GM21825 (cell line): ENCODE results near the gene RSPH9.
"Not testable (repeated sequence)": the region's sequence is repeated elsewhere in the genome, so short reads cannot be mapped to it uniquely, and the experiment has no call there.

Experiments used
- ATAC-seq: cut with Tn5 transposase; IDR thresholded peaks from one replicate; pipeline ENCODE4 v1.9.1; 2021; ENCODE audit warnings: mild to moderate bottlenecking, moderate library complexity; ENCODE audit not compliant: unreplicated experiment

Gene RSPH9

DNA sequence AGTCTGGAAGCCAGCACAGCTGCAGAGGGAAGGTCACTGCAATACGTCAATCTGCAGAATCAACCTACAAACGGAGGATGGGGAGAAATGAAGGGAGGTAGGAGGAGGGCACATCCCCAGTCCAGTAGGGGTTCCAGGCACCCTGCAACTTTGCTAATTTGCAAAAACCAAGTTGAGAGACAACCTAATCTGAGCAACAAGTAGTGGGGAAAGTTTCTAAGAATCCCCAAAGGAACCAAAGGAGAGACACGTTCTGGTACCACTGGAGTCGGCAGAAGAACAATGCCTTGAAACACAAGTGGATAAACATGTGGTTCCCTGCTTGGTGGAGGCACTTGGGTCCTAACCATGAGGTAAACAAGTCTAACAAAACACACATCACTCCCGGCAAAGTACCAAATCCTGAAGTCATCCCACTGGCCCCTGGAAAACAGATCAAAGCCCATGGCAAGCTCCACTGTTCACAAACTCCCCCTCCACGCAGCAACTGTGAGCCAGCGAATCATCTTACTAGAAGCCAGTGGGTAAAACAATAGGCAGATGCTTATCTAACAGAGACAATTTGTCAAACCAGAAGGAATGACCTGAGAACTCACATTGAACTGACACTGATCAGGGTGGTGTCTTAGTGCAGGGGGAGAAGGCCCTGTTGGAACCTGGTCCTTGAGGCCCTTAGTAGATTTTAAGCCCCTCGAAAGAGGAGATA lies 38.0 kb downstream of the RSPH9 start:
- ATAC-seq: no peak

DNA sequence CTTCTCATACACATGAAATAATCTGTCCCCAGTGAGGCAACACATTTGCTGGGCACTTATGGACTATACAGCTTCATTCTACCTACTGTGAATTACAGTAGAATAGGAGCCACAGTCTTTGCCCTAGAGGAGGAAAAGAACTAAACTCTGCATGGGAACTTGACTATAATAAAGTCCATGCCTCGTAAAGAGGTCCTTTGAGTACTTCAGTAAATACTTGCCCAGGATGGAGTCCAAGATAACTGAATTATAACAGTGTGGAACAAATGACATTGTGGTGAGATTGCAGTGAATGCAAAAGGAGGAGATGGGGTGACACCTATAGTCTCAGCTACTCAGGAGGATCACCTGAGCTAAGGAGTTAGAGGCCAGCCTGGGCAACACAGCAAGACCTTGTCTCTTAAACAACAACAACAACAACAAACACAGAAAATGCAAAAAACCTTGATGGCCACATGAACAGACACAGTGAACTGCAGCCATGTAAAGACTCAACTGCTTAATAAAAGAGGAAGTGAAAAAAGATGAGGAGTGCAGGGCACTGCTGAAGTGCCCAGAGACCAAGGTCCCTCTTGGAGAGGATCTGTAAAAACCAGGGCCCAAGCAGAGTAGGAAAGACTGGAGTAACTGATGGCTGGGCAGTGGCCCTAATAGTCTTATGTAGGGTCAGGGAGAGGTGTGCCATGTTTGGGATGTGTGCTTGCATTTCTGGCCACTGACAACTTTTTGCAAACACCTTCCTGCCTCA lies 39.0 kb downstream of the RSPH9 start:
- ATAC-seq: peak; percentile 60

DNA sequence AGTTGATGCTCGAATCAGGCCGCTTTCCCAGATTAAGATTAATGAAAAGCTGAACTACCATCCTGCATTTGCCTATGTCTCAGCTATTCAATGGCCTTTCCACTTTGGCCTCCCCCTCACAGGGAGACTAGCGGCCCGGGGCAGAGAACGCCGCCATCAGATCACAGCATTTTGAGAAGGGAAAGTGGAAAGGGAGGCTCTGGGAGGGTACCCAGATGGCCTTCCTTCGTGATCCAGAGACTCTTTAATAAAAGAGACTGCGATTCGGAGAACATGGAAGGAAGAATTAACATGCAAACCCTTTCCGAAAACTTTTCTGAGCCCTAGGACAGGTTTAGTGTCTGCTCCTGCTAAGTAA lies 42.2 kb downstream of the RSPH9 start:
- no peak for ATAC-seq

DNA sequence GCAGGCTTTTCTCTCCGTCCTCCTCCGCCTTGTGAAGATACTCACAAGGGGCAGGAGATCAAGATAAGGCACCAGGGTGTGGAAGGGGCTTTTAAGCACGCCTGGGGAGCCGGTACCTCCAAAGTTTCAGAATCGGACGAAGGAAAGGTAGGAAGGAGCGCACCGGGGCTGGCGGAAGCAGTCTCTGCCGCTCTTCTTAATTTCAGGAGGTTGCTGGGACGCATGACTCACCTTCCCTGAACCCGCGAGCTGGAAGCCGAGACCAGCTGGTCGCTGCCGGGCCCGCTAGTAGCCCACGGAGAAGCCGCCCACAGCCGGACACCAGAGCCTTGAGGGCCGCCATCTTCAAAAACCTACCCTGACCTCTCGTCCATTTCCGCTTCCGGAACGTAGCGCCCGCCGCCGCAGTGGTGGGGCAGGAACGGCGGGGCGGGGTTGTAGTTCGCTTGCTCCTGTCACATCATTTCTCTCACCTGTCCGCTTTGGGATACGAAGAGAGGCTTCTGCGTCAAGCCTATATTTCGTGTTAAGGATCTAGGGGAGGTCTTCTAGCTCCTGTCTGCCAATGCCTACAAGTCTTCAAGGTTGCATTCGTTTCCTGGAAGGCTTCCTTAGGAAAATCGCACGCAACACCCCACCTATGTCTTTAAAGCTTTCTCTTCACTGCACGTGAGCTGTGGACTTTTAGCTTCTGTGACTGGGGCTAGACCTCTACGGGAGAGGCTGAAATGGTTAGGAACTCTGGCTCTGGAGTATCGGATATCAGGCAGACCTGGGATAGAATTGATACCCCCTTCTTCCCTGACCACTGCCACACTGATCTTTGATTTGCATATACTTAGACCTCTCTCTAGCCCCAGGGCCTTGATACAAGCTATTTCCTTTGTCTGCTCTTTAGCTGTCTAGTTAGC lies 42.9 kb downstream of the RSPH9 start, which contains the start of gene MRPS18A:
TSS of gene MRPS18A (minus strand) at position 355 of the 911 bp plus-strand sequence. CDS start at position 343, 12 bp downstream.
- peak; percentile 88 for ATAC-seq

DNA sequence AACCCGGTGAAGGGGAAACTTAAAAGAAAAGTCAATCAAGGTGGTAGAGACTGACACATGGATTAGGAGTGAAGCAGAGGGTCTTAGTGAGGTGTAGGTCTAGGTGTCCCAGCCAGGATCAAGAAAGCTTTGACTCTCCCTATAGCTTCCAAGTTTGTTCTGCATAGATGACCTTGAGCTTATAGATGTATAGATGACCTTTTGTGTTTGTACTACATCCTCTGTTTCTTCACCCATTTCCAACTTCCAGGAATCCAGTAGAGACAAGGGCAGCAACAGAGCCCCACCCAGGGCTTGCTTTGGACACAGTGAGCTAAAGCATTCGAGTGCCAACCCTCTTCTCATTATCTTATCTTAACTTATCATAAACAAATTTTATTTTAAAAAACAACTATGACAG lies 44.6 kb downstream of the RSPH9 start:
- no peak for ATAC-seq

DNA sequence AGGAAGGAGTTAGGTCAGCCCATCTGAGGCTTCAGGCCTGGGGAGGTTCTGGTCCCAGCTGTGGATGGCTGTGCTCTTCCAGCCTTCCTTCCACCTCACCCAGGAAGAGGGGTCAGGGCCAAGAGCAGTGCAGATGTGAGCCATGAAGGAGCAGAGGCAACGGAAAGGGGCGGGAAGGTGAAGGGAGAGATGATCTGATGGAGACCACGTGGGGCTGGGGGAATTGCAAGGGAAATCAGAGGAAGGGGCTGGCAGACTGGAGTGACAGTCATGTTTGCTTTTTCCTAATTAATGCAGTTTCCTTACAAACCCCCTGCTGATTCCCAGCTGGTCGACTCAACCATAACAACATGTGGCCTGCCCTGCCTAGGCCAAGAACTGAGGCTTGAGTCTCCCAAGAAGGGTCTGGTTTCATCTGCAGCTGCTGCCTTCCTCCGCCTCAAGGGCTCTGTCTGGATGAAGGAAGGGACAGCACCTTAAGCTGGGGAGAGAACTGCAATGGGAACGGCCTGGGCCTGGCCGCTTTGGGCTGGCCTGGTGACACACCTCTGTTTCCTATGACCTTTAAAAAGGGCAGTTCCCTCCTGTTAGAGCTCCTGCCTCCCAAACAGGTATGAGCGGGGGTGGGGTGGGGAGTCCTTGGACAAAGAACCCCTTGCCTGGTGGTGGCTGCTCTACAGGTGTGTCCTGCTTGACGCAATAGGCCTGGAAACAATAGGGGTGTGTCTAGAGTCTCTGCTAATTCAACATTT lies 50.6 kb downstream of the RSPH9 start:
- ATAC-seq: no peak

DNA sequence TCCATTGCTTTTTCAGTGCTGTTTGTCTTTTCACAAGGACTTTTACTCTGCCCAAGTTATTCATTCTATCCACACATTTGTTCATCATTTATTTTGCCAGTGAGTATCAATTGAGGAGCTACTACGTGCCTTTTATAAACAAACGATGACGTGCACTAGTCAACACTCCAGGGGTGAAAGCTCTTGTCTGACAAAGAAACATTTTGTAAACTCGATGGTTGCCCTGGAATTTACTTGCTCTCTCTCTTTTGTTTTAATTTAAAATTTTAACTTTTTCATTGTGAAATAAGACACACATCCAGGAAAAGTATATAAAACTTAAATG lies 51.1 kb downstream of the RSPH9 start:
- no peak for ATAC-seq

DNA sequence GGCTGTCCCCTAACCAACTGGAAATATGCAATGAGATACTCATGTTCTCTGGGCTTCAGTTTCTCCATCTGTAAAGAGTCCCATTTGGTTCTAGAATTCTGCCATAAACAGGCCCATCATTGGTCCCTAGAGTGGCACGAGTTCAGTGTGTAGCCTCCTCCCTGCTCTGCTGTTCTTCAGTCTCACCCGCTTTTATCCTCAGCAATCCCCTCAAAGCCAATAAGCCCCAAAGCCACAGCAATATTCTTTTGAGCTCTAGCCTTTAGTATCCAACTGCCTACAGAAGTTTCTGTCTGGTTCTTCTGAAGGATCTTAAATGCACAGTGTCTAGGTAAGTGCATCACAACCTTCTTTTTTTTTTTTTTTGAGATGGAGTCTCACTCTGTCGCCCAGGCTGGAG lies 52.6 kb downstream of the RSPH9 start:
- no peak for ATAC-seq

DNA sequence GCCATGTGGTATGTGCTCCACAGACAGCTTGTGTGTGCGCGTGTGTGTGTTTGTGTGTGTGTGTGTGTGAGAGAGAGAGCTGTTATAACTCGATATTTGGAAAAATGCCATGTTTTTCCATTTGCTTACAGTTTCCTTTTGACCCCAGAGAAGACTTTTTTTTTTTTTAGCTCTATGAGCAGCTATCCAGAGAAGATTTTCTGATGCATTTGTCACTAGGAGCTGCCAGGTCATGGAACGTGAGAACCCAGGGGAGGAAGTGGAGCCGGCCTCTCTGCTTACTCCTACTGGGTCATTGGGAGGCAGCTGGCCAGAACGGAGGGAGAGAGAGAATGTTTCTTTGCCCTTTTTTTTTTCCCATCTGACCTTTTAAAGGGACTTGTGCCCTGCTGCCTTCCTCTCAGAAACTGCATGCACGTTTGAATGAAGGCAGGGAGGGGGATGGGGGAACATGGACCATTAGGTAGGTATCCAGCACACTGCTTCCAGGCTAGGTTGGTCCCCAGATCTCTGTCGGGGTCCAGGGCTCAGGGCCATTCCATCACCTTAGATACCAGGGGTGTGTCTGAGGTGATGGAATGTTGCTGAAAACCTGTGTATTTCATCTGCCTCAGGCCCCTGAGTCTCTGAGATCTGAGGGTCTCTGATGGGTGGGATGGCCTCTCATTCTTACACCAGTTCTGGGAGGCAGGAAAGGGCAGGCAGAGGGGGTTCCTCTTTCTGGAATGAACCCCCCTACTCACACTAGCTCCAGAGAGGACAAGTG lies 53.9 kb downstream of the RSPH9 start:
- no peak for ATAC-seq

DNA sequence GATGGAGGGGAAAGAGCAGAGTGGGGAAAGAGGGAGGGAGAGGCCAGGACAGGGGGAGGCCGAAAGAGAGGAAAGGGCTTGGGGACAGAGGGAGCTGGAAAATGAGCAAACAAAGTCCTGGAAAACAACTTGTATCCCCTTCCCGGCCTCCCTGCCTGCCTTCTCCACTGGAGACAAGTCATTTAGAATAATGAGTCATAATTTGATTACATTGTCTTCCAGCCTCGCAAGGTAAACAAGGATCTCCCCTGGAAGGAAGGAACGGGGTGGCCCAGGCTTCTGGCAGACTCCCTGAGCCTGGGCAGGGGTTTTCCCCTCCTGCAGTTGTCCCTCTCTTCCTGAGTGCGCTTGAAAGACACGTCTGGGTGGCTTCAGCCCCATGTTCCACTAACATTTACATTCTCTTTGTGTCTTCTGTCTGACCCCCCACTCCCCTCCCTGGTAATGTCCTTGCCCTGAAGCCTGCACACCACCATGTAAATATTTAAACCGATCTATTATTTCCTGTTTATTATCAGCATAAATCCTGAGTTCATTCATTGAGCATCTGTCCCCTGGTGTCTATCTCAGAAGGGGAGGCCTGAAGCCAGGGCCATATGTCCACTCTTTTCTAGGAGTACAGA lies 54.8 kb downstream of the RSPH9 start:
- ATAC-seq: no peak

DNA sequence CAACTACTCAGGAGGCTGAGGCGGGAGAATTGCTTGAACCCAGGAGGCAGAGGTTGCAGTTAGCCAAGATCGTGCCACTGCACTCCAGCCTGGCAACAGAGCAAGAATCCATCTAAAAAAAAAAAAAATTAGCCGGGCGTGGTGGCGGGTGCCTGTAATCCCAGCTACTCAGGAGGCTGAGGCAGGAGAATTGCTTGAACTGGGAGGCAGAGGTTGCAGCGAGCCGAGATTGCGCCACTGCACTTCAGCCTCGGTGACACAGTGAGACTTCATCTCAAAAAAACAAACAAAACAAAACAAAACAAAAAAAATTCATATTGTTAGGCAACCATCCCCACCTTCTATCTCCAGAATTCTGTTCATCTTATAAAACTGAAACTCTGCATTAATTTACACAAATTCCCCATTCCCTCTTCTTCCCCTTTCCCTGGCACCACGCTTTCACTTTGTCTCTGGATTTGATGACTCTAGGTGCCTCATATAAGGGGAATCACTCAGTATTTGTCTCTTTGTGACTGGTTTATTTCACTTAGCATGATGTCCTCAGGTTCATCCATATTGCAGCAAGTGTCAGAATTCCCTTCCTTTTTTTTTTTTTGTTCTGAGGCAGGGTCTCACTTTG lies 56.2 kb downstream of the RSPH9 start:
- ATAC-seq: not testable (repeated sequence)

DNA sequence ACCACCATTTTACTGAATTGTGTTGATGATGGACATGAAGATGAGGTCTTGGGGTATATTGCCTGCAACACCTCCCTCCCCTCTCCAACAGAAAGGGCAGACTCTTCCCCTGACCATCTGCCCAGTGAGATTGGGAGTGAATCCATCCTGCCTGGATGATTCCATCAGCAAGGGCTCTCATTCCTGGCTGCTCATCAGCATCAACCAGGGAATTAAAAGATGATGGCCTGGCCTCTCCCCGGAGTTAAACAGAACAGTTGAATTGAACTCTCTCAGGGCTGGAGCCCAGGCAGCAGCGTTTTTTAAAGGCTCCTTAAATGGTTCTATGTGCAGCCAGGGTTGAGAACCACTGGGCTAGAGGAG lies 57.3 kb downstream of the RSPH9 start:
- no peak for ATAC-seq

DNA sequence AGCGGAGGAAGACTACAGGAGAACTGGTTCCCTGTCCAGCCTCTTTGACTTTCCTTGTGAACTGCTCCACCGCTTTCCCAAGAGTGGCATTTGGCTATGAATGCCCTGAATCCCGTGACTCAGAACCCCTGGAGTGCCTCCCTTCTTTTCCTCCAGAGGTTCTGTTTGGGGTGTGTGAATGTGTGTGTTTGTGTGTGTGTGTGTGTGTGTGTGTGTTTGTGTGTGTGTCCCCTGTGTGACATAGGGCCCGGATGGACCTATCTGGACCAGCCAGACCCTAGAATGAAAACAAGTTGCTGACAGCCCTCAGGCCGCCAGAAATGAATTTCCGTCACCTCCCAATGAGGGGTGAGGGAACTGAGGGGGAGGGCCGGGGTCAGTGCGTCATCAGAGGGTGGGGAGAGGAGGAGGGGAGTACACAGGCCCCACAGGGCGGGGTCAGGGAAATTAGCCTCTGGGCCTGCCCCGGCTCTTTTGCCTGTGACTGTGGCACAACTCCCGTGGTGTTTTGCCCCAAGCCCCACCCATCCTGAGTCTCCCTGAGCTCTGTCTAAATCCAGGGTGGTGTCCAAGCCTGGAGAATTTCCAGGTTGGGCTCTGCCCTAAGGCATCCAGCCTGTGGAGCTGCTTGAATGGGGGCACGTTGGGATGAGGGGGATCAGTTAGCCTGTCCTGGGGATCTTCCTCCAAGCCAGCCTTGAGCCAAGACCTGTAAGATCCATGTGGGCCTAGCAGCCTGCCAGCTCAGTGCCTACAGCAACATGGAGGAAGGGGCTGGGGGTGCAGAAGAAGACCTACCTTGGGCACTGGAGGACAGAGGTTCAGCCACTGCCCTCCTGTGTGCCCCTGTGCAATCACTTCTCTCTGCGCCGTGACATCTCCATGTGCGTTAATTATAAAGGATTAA lies 58.0 kb downstream of the RSPH9 start:
- peak; percentile 40 for ATAC-seq

DNA sequence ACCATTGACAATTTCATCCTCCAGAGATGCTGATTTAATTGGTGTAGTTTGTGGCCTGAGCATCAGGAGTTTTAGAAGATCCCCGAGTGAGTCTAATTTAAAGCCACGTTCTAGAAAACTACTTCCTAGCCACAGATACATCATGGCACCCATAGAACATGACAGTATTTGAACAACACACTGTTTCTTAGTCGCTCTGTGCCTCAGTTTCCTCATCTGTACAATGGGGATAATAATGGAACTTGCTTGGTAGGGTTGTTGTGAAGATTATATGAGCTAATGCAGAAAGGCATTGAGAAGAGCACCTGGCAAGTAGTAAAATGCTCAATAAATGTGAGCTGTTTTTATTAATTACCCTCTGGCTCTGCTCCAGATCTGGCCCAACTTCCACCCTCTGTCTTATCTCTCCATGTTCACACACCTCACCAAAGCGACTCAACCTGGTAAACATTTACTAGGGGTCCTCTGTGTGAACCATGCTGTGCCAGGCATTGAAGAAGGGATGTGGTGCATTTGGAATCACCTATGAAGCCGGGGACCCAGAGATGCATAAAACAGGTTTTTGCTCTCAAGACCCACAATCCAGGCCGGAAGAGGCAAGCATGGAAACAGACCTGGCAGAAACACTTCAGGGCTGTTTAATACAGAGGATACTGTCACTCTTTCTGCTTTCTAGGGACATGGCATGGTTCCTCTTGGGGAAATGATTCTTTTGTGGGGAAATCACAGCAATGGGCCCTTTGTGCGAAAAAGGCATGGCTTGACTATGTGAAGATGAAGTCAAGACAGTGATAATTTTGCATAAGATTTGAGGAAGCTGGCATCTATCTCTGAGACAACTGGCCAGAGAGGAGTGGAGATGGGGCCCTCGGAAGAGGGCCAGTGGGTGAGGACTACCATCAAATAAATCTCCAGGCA lies 58.9 kb downstream of the RSPH9 start:
- ATAC-seq: no peak

DNA sequence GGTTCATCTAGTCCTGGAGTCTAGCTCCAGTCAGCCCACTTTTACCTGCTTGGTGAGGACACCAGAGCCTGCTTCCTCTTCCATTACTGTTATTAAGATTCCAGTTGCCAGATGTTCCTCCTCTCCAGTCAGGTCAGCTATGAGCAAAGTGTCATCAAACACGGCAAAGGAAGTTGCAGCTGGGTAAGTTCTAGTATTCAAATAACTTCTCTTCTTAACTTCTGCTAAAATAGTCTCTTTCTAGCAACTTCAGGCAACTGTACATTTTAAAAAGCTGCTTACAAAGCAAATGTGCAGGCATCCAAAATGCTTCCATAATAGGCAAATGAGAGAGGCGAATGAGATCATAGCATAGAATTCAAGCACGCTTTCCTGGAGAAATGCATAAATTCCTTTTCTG lies 61.2 kb downstream of the RSPH9 start:
- ATAC-seq: no peak

DNA sequence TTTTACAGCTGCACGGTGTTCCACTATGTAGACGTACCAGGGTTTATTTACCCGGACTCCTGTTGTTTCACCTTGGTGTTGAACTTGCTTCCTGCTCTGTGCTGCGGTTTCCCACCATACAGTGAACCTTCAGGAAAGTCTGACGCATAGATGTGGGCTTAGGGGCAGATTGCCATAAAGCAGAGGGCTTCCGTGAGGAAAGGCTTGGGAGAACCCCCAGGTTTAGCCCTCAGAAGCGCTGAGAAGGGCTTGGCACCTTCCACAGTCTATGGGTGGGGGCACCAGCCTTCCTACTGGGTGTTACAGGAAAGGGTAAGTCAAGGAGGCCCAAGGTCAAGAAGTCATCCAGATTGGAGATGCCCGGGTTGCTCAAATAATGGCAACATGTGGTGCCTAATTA lies 62.0 kb downstream of the RSPH9 start:
- ATAC-seq: no peak

DNA sequence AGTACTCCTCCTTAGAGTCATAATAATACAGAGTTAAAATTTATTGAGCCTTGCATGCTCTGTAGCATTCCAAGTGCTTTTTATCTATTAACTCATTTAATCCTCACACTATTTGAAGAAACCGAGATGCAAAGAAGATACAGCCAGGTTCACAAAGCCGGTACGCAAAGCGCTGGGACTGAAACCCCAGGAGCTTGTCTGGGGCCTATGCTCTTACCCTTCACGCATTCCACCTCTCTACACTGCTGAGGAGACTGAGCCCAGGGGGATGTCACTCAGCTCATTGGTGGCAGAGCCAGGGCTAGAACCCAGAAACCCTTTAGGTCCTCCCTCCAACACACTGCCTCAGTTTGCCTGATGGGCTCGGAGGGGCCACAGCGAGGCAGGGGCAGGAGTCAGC lies 62.4 kb downstream of the RSPH9 start:
- ATAC-seq: no peak
